HG02759 (cell line): ENCODE results near the gene UNCX.

Source experiments
- ATAC-seq: cut with Tn5 transposase; IDR thresholded peaks from one replicate; pipeline ENCODE4 v1.9.1; 2021; ENCODE audit warnings: mild to moderate bottlenecking, moderate library complexity; ENCODE audit not compliant: unreplicated experiment

Gene UNCX

GRCh38 chr7:1242606-1243289 lies 10.1 kb downstream of the UNCX start:
- ATAC-seq: no peak

GRCh38 chr7:1243290-1243963 lies 10.8 kb downstream of the UNCX start:
- no peak for ATAC-seq

- no peak for ATAC-seq
These were observed 11.3 kb downstream of the UNCX start for GRCh38 chr7:1243964-1244416.

- ATAC-seq: no peak
These were observed 12.2 kb downstream of the UNCX start for GRCh38 chr7:1244700-1245523.

GRCh38 chr7:1245524-1246050 lies 12.9 kb downstream of the UNCX start:
- no peak for ATAC-seq

- no peak for ATAC-seq
These were observed 13.6 kb downstream of the UNCX start for GRCh38 chr7:1246160-1246870.

GRCh38 chr7:1246871-1247526 lies 14.3 kb downstream of the UNCX start:
- no peak for ATAC-seq

GRCh38 chr7:1247527-1248041 lies 14.9 kb downstream of the UNCX start:
- no peak for ATAC-seq

GRCh38 chr7:1248143-1248915 lies 15.7 kb downstream of the UNCX start:
- ATAC-seq: no peak

GRCh38 chr7:1248916-1249581 lies 16.4 kb downstream of the UNCX start:
- ATAC-seq: no peak

GRCh38 chr7:1249731-1250130 lies 17.1 kb downstream of the UNCX start:
- ATAC-seq: no peak

GRCh38 chr7:1250901-1251300 lies 18.2 kb downstream of the UNCX start:
- no peak for ATAC-seq

- ATAC-seq: no peak
These were observed 19.3 kb downstream of the UNCX start for GRCh38 chr7:1251796-1252539.

GRCh38 chr7:1252540-1253090 lies 19.9 kb downstream of the UNCX start:
- ATAC-seq: no peak

- ATAC-seq: no peak
These were observed 21.1 kb downstream of the UNCX start for GRCh38 chr7:1253681-1254181.

GRCh38 chr7:1254281-1255079 lies 21.8 kb downstream of the UNCX start:
- no peak for ATAC-seq
